PFSK-1 (cell line): ENCODE measurements around the gene TOR1A.

Source experiments
- FOXP2 ChIP-seq: optimal IDR thresholded peaks from 2 replicates; pipeline ENCODE3; 2011; ENCODE audit warnings: borderline replicate concordance, control low read depth, inconsistent platforms; ENCODE audit not compliant: insufficient read depth; ENCODE audit errors: extremely low read length, extremely low read depth
- POLR2AphosphoS5 ChIP-seq: IDR thresholded peaks from 2 replicates; pipeline ENCODE4 v1.6.1; 2012; ENCODE audit warnings: low read depth, mild to moderate bottlenecking, control low read depth, low read length, moderate library complexity
- REST ChIP-seq, 2 experiments: IDR thresholded peaks; 2 replicates each; pipeline versions ENCODE4 v1.6.1 to v1.8.0; 2011 to 2012; ENCODE audit warnings: low read depth in 2 of 2, low read length in 2 of 2, control low read depth in 1 of 2, inconsistent platforms in 1 of 2, mild to moderate bottlenecking in 1 of 2, moderate library complexity in 1 of 2; ENCODE audit not compliant: insufficient read depth in 1 of 2
- SIN3A ChIP-seq: IDR thresholded peaks from 2 replicates; pipeline ENCODE4 v1.6.1; 2012; ENCODE audit warnings: mild to moderate bottlenecking, low read length, moderate library complexity, borderline replicate concordance; ENCODE audit not compliant: insufficient read depth
- TAF1 ChIP-seq: IDR thresholded peaks from 2 replicates; pipeline ENCODE4 v1.6.1; 2012; ENCODE audit warnings: low read length, control low read depth, borderline replicate concordance; ENCODE audit not compliant: insufficient read depth

TOR1A gene

DNA sequence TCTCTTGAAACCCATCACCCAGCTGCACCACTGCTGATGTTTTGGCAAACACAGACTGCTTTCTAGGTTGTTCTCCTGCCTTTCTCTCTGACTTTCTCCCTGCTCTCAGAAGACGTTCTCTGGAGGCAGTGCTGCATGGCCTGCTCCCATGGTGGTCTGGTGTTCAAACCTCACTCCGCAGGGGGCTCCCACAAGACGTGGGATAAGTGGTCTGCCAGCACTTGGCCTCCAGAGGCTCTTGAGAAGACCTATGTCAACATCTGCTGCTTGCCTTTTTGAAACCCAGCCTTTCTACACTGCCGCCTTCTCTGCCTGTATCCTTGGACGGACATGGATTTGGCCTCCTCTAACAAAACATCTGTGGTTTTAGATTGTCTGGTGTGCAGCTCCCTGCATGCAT is 27.9 kb upstream of the TOR1A start:
- no peak for TF ChIP-seq POLR2AphosphoS5
- TF ChIP-seq SIN3A: no peak
- no peak for TF ChIP-seq FOXP2
- no peak for TF ChIP-seq REST (IDR thresholded peaks at IDR 0.05; ENCODE audit: insufficient read depth in 1 of 2, low read depth in 2 of 2, low read length in 2 of 2)
- no peak for TF ChIP-seq TAF1

GRCh38 chr9:129850821-129851550 is 27.1 kb upstream of the TOR1A start:
- TF ChIP-seq SIN3A: no peak
- no peak for TF ChIP-seq REST (IDR thresholded peaks at IDR 0.05; ENCODE audit: insufficient read depth in 1 of 2, low read depth in 2 of 2, low read length in 2 of 2)
- TF ChIP-seq TAF1: no peak
- no peak for TF ChIP-seq FOXP2
- TF ChIP-seq POLR2AphosphoS5: no peak

GRCh38 chr9:129849901-129850300 is 26.0 kb upstream of the TOR1A start:
- TF ChIP-seq SIN3A (no peak), POLR2AphosphoS5 (no peak), TAF1 (no peak), FOXP2 (no peak), REST (IDR thresholded peaks at IDR 0.05; ENCODE audit: insufficient read depth in 1 of 2, low read depth in 2 of 2, low read length in 2 of 2) (no peak)

DNA sequence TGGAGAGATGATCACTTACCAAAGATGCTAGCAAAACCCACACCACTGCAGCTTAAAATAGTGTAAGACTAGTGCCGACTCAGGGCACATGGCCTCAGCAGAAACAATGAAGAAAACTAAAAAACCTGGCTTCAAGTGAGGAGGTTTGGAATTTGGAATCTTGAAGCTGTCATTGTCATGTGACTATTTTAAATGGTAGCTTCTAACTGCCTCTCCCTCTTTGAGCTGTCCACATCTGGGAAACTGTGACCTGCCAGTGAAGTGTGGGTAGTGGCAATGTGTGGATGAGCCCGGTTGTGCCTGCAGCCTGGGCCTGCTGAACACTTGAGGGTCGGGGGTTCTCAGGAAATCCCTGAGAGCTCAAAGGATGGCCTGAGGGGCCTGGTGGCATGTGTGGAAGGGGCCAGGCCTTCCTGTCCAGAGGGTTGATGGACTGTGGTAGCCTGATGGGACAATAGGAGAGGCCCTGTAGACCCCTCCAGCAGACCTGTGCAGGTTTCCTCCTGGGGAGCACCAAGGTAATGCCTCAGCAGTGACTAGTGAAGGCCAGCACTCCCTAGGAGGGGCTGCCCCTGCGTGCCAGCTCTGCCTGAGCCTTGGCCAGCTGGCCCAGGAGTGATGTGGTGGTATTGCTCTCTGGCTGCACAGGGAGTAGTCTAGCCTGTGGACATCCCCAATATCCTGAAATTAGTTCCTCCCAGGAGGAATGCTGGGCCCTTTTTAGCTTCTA is 24.9 kb upstream of the TOR1A start:
- TF ChIP-seq SIN3A: no peak
- TF ChIP-seq FOXP2: no peak
- no peak for TF ChIP-seq TAF1
- no peak for TF ChIP-seq POLR2AphosphoS5
- no peak for TF ChIP-seq REST (IDR thresholded peaks at IDR 0.05; ENCODE audit: insufficient read depth in 1 of 2, low read depth in 2 of 2, low read length in 2 of 2)

DNA sequence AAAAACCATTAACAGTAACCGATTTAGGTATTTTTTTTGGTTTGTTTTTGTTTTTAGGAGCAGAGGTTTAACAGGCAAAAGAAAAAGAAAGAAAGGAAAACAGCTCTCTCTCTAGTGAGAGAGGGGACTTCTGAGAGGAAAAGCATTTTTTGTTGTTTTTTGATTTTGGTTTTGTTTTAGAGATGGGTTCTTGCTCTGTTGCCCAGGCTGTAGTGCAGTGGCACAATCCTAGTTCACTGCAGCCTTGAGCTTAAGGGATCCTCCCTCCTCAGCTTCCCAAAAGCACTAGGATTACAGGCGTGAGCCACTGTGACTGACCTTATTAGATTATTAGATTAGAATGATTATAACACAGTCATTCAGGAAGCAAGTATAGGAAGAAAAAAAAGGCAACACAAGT is 21.4 kb upstream of the TOR1A start:
- no peak for TF ChIP-seq SIN3A
- TF ChIP-seq POLR2AphosphoS5: no peak
- TF ChIP-seq FOXP2: no peak
- TF ChIP-seq TAF1: no peak
- TF ChIP-seq REST (IDR thresholded peaks at IDR 0.05; ENCODE audit: insufficient read depth in 1 of 2, low read depth in 2 of 2, low read length in 2 of 2): no peak
